H1 (cell line): ENCODE results near the gene STX4. TPM values are rescaled to one million over a fixed set of nuclear protein-coding genes. Genes with fewer than 3 reads are reported as not detected.

ENCODE experiments used
- CTCF ChIA-PET: fragments of 300-600 bp; sonication (Branson Sonifier 250); formaldehyde crosslinking; loops from one replicate; lab custom pipeline; 2021; ENCODE audit not compliant: partially characterized antibody; lab: Charles Lee
- POLR2A ChIA-PET: fragments of 300-600 bp; sonication (Branson Sonifier 250); formaldehyde crosslinking; loops from one replicate; lab custom pipeline; 2021; ENCODE audit warnings: inconsistent platforms; ENCODE audit not compliant: partially characterized antibody; lab: Charles Lee
- DNase-seq, 2 experiments: peaks; one replicate each; pipeline versions ENCODE4 v3.0.0 to v3.0.0-alpha.2; 2010 to 2022; ENCODE audit warnings: low spot score in 2 of 2, low read depth in 1 of 2, mixed read lengths in 1 of 2
- FAIRE-seq: peaks from 2 replicates; lab custom pipeline; 2011; peaks lifted over from hg19 to GRCh38; lab: Jason Lieb, UNC
- H2AFZ ChIP-seq: 2 replicates; pipeline ENCODE4 v1.8.1; 2012; ENCODE audit warnings: low read length, inconsistent platforms
- H2AK5ac ChIP-seq: 2 replicates; pipeline ENCODE4 v1.6.1; 2013; ENCODE audit warnings: low read depth, low read length
- H2BK120ac ChIP-seq: replicated peaks from 2 replicates; pipeline ENCODE3; 2013; ENCODE audit warnings: low read depth, low read length, inconsistent platforms
- H2BK12ac ChIP-seq: 2 replicates; pipeline ENCODE4 v1.6.1; 2013; ENCODE audit warnings: low read depth, low read length
- H2BK15ac ChIP-seq: 2 replicates; pipeline ENCODE4 v1.6.1; 2013; ENCODE audit warnings: low read length
- H2BK20ac ChIP-seq: 2 replicates; pipeline ENCODE4 v1.6.1; 2013; ENCODE audit warnings: low read length
- H2BK5ac ChIP-seq: 2 replicates; pipeline ENCODE4 v1.6.1; 2013; ENCODE audit warnings: low read depth, low read length
- H3K14ac ChIP-seq: 2 replicates; pipeline ENCODE4 v1.6.1; 2013; ENCODE audit warnings: inconsistent platforms; ENCODE audit not compliant: insufficient read length
- H3K18ac ChIP-seq: 2 replicates; pipeline ENCODE4 v1.6.1; 2013; ENCODE audit warnings: low read length; ENCODE audit errors: extremely low read depth
- H3K23ac ChIP-seq: 2 replicates; pipeline ENCODE4 v1.6.1; 2013; ENCODE audit warnings: inconsistent platforms; ENCODE audit not compliant: insufficient read length
- H3K23me2 ChIP-seq: 2 replicates; pipeline ENCODE4 v1.6.1; 2013; ENCODE audit warnings: low read depth, low read length
- H3K27ac ChIP-seq: 2 replicates; pipeline ENCODE4 v1.6.1; 2011; ENCODE audit warnings: low read depth, low read length, inconsistent platforms
- H3K27me3 ChIP-seq, 4 experiments: replicated peaks in 1 of 4; 1 replicate in 1 of 4; 2 replicates in 3 of 4; pipeline versions ENCODE4 v1.6.1 to v1.8.1; 2011 to 2013; ENCODE audit warnings: low read length in 3 of 4, mild to moderate bottlenecking in 3 of 4, inconsistent platforms in 2 of 4, mixed read lengths in 2 of 4, moderate library complexity in 1 of 4; ENCODE audit not compliant: control insufficient read depth in 3 of 4, insufficient read depth in 3 of 4; ENCODE audit errors: extremely low read depth in 1 of 4
- H3K36me3 ChIP-seq, 4 experiments: 2 replicates each; pipeline versions ENCODE4 v1.6.1 to v1.8.1; 2011 to 2013; ENCODE audit warnings: mild to moderate bottlenecking in 4 of 4, low read length in 3 of 4, moderate library complexity in 2 of 4, control low read depth in 1 of 4, inconsistent platforms in 1 of 4; ENCODE audit not compliant: insufficient read depth in 4 of 4, control insufficient read depth in 2 of 4
- H3K4ac ChIP-seq: replicated peaks from 2 replicates; pipeline ENCODE3; 2013; ENCODE audit warnings: low read length, low read depth, mixed read lengths, inconsistent platforms; ENCODE audit not compliant: insufficient read length
- H3K4me1 ChIP-seq, 4 experiments: replicated peaks in 1 of 4; 1 replicate in 1 of 4; 2 replicates in 3 of 4; pipeline versions ENCODE4 v1.6.1 to v1.8.1; 2011 to 2013; ENCODE audit warnings: low read length in 3 of 4, inconsistent platforms in 2 of 4, mixed read lengths in 1 of 4; ENCODE audit not compliant: insufficient read depth in 4 of 4, control insufficient read depth in 3 of 4
- H3K4me2 ChIP-seq, 2 experiments: 2 replicates each; pipeline versions ENCODE4 v1.6.1 to v1.8.1; 2011 to 2013; ENCODE audit warnings: low read depth in 2 of 2, low read length in 2 of 2, control low read depth in 1 of 2, inconsistent platforms in 1 of 2, mild to moderate bottlenecking in 1 of 2; ENCODE audit not compliant: insufficient read depth in 1 of 2
- H3K4me3 ChIP-seq, 4 experiments: fragments of 200-600, 300-600 bp in 1 of 4; sonication (generic), shearing (Covaris generic), sonication (Bioruptor Twin) in 1 of 4; 2 replicates each; pipeline versions ENCODE4 v1.5.1 to v1.8.1; 2011 to 2016; ENCODE audit warnings: low read length in 4 of 4, low read depth in 3 of 4, control low read depth in 2 of 4, inconsistent platforms in 2 of 4, mild to moderate bottlenecking in 2 of 4, mixed read lengths in 1 of 4, moderate library complexity in 1 of 4; ENCODE audit not compliant: insufficient read depth in 2 of 4; ENCODE audit errors: extremely low read depth in 1 of 4
- H3K56ac ChIP-seq: replicated peaks from 2 replicates; pipeline ENCODE3; 2013; ENCODE audit warnings: low read depth, mild to moderate bottlenecking, mixed read lengths, low read length, inconsistent platforms; ENCODE audit not compliant: insufficient read length
- H3K79me1 ChIP-seq: 2 replicates; pipeline ENCODE4 v1.6.1; 2013; ENCODE audit warnings: low read depth, low read length, control low read depth
- H3K79me2 ChIP-seq, 2 experiments: 2 replicates each; pipeline versions ENCODE4 v1.6.1 to v1.8.1; 2012 to 2013; ENCODE audit warnings: low read length in 2 of 2, mild to moderate bottlenecking in 2 of 2, inconsistent platforms in 1 of 2; ENCODE audit not compliant: insufficient read depth in 2 of 2, control insufficient read depth in 1 of 2
- H3K9ac ChIP-seq, 4 experiments: replicated peaks in 1 of 4; 1 replicate in 1 of 4; 2 replicates in 3 of 4; pipeline versions ENCODE4 v1.6.1 to v1.8.1; 2011 to 2013; ENCODE audit warnings: low read depth in 3 of 4, low read length in 3 of 4, control low read depth in 2 of 4, mild to moderate bottlenecking in 2 of 4, moderate library complexity in 2 of 4, inconsistent platforms in 1 of 4; ENCODE audit errors: extremely low read depth in 1 of 4
- H3K9me3 ChIP-seq, 2 experiments: 2 replicates each; pipeline versions ENCODE4 v1.6.1 to v1.8.1; 2012 to 2013; ENCODE audit warnings: mild to moderate bottlenecking in 2 of 2, moderate library complexity in 2 of 2, control low read depth in 1 of 2, inconsistent platforms in 1 of 2, low read depth in 1 of 2, low read length in 1 of 2, mixed read lengths in 1 of 2; ENCODE audit not compliant: insufficient read depth in 2 of 2
- H4K20me1 ChIP-seq, 2 experiments: replicated peaks in 1 of 2; 2 replicates each; pipeline versions ENCODE3 to v1.8.1; 2011 to 2013; ENCODE audit warnings: inconsistent platforms in 2 of 2, low read length in 2 of 2, mild to moderate bottlenecking in 1 of 2; ENCODE audit not compliant: insufficient read depth in 2 of 2, control insufficient read depth in 1 of 2
- H4K5ac ChIP-seq: 2 replicates; pipeline ENCODE4 v1.6.1; 2013; ENCODE audit warnings: low read length, low read depth, mixed read lengths, inconsistent platforms; ENCODE audit not compliant: insufficient read length
- H4K8ac ChIP-seq: 2 replicates; pipeline ENCODE4 v1.8.0; 2013; ENCODE audit warnings: mild to moderate bottlenecking, moderate library complexity, low read length, inconsistent platforms; ENCODE audit not compliant: insufficient read depth; ENCODE audit errors: extremely low read depth
- H4K91ac ChIP-seq: replicated peaks from 2 replicates; pipeline ENCODE3; 2013; ENCODE audit warnings: low read length, mixed read lengths, inconsistent platforms; ENCODE audit not compliant: insufficient read length
- EP300 ChIP-seq, 2 experiments: IDR thresholded peaks; 1 replicate in 1 of 2; 2 replicates in 1 of 2; pipeline ENCODE4 v1.6.1; 2011 to 2012; ENCODE audit warnings: low read depth in 2 of 2, low read length in 2 of 2, mild to moderate bottlenecking in 2 of 2, borderline replicate concordance in 1 of 2, inconsistent platforms in 1 of 2, moderate library complexity in 1 of 2
- SP4 ChIP-seq: IDR thresholded peaks from 2 replicates; pipeline ENCODE4 v1.6.1; 2012; ENCODE audit warnings: low read length, inconsistent platforms
- SRF ChIP-seq: IDR thresholded peaks from 2 replicates; pipeline ENCODE4 v1.6.1; 2011; ENCODE audit warnings: mild to moderate bottlenecking, low read depth, low read length, moderate library complexity
- WGBS, 2 experiments: shearing (Covaris generic) in 1 of 2; methylation state at CpG; one replicate each; pipeline versions ENCODE4 v1.1.6 to v1.1.7; 2013 to 2015; ENCODE audit warnings: low lambda C conversion rate in 2 of 2, mixed read lengths in 2 of 2, inconsistent platforms in 1 of 2, low coverage in 1 of 2, missing lambda C conversion rate in 1 of 2; ENCODE audit not compliant: insufficient replicate concordance in 2 of 2, insufficient coverage in 1 of 2, insufficient read length in 1 of 2; ENCODE audit errors: extremely low coverage in 1 of 2, missing lambda C conversion rate in 1 of 2; 5-methylcytosine and 5-hydroxymethylcytosine counted together
- polyA plus RNA-seq, 7 experiments: library from polyadenylated mRNA; depleted of rRNA in 3 of 7; stranded (reverse) in 5 of 7; unstranded in 2 of 7; fragments of >200 nt in 5 of 7; fragments of 200-250 nt in 2 of 7; gene quantifications; 1 replicate in 5 of 7; 2 replicates in 1 of 7; 4 replicates in 1 of 7; pipeline versions ENCODE4 v1.2.1 to v1.2.3, GENCODE V29; 2011 to 2013; ENCODE audit warnings: missing spikeins in 2 of 7, mixed read lengths in 2 of 7
- total RNA-seq: library from RNA; stranded (reverse); fragmentation: NEBNext Ultra II Directional; extraction: Animal tissue kit (Norgen Biotek cat#: 25700); gene quantifications from 2 replicates; pipeline ENCODE4 v1.2.1, GENCODE V29; 2021

STX4 gene
- total and polyA plus RNA-seq, 2 of the 8 experiments (the other 6 are each of a cell fraction or from before 2014, with no cell fraction given), result 25.8 to 32.3 TPM

GRCh38 chr16:31080035-31080629 is 46.8 kb downstream of the STX4 start:
- WGBS, 2 experiments, result 97% methylated on average over 38 of the region's 40 CpGs; no CpG with 5 or more reads in 1 of the 2 experiments
- CTCF ChIA-PET, result interaction anchor here (0.6 to 2.1 kb wide), 8 partner anchors 9 to 629 kb away, joined by 3 to 14 read pairs (median 4); partner anchors contain the start of genes BCKDK and PRSS53

More at GRCh38 chr16:31080035-31080629, 46.8 kb downstream of the STX4 start:
- Histone ChIP-seq H3K9ac (no peak overlapping the region), H4K8ac (no peak overlapping the region), H3K23ac (no peak overlapping the region), H2BK20ac (no peak overlapping the region), H3K27ac (no peak overlapping the region), H3K4me2 (no peak overlapping the region), H3K79me2 (peaks cover 0 to 34% of the 10 kb centered on the region in 2 experiments; a peak in 2 of 4 replicates), H4K20me1 (peaks cover 9 to 36% of the 10 kb centered on the region in 2 experiments), H3K14ac (no peak overlapping the region), H2BK120ac (no peak overlapping the region), H3K9me3 (no peaks in the 10 kb centered on the region), H3K79me1 (peaks cover 4% of the 10 kb centered on the region), H4K91ac (no peak overlapping the region), H2BK15ac (no peak overlapping the region), H3K4ac (no peak overlapping the region), H2BK5ac (no peak overlapping the region), H3K18ac (no peak overlapping the region), H3K23me2 (no peaks in the 10 kb centered on the region), H2AFZ (no peak overlapping the region), H3K27me3 (no peaks in the 10 kb centered on the region), H3K4me3 (no peak overlapping the region), H4K5ac (no peak overlapping the region), H3K56ac (no peak overlapping the region), H2AK5ac (no peak overlapping the region), H3K4me1 (no peaks in the 10 kb centered on the region), H3K36me3 (peaks cover 5 to 50% (median 30%) of the 10 kb centered on the region in 4 experiments; a peak in 7 of 8 replicates), H2BK12ac (no peak overlapping the region)
- no peak for FAIRE-seq
- DNase-seq, result no peak
- TF ChIP-seq SP4 (no peak), EP300 (IDR thresholded peaks at IDR 0.05; ENCODE audit: borderline replicate concordance in 1 of 2, low read depth in 2 of 2, low read length in 2 of 2) (no peak), SRF (no peak)
- POLR2A ChIA-PET, result interaction anchor here (0.7 to 4.9 kb wide), 7 partner anchors 13 to 117 kb away, joined by 3 to 26 read pairs (median 3); partner anchors contain the start of gene VKORC1
